Measurements from ENCODE around the gene FOXO3.

Gene FOXO3

DNA sequence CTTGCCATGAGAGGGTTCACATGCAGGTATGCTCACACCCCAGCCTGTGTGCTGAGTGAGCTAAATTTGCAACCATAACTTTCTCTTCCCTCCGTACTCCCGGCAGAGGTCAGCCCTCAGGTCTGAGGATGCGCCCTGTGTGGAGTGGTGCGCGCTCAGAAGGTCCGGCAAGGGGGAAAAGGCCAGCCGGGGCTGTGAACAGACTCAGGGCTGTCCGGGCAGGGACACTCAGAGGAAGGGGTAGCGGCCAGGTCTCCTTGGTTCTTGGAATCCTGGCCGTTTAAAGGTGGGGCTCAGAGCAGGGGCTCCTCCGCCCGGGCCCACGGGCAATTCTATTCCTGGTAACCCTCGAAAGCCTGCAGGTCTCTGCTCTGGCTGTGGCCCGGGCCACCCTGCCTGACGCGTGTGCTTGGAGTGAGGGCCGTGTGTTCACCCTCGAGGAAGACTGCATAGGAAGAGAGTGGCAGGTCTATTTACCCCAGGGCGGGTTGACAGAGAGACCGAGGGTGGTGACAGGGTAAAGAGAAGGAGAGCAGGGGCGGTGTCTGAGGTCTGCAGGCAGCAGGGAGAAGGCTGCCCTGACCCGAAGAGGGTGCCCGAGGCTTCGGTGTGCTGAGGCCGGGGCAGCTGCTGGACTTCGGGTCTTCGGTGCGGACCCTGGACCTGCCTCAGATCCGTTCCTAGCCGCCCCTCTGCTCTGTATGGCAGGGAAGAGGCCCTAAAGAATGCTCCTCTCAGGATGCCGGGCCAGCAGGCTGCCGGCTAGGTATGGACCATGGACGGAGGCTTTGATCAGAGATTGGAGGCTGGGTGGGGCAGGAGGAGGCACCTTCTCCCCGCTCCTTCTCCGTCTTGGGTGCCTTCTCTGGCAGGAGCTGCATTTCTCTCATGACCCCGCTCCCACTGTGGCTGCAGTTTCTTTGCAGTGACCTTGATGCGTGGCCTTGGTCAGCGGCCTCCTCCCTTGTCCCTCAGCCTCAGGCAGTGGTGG, 156.4 kb downstream of the FOXO3 start:
- DNase-seq, result no peak

DNA sequence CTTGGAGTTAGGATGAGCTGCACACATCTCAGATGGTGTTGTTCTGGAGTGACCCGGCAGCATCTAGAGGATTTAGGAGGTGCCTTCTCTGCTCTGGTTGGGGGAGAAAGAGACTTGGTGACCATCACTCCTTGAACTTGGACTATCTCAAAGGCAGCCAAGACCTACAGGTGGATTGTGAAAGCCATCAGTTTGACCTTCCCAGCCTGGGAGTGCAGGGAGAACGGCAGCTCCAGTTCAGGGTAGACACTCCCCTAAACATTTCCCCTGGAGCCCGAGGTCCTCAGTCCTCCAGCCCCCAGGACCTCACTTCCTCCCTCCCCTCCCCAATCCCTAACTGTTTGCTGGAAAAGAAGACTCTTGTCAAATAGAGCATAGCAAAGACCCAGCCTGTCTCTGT, 158.8 kb downstream of the FOXO3 start:
- no peak for DNase-seq

GRCh38 chr6:108720827-108721226, 160.1 kb downstream of the FOXO3 start:
- no peak for DNase-seq

DNA sequence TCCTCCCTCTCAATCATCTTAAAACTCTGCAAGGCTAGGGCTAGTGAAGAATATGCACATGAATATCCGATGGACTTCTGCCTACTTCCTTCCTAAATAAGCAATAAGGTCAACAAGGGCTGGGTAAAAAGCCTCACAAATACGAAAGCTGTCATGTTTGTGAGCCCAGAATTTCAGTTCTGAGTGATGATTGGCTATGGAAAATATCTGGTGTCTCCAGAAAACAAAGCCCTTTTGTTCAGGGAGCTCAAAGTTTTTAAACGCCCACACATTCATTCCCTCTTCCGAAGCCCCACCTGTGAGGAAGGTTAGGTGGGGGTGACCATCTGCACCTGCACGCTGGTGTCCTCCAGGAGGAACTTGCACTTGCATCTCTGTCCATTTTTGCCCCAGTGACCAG, 160.6 kb downstream of the FOXO3 start:
- DNase-seq, result no peak

- DNase-seq, result no peak
Measured at GRCh38 chr6:108723594-108723993, 162.9 kb downstream of the FOXO3 start.

- DNase-seq, result no peak
Measured at GRCh38 chr6:108726726-108727339, 166.1 kb downstream of the FOXO3 start.

DNA sequence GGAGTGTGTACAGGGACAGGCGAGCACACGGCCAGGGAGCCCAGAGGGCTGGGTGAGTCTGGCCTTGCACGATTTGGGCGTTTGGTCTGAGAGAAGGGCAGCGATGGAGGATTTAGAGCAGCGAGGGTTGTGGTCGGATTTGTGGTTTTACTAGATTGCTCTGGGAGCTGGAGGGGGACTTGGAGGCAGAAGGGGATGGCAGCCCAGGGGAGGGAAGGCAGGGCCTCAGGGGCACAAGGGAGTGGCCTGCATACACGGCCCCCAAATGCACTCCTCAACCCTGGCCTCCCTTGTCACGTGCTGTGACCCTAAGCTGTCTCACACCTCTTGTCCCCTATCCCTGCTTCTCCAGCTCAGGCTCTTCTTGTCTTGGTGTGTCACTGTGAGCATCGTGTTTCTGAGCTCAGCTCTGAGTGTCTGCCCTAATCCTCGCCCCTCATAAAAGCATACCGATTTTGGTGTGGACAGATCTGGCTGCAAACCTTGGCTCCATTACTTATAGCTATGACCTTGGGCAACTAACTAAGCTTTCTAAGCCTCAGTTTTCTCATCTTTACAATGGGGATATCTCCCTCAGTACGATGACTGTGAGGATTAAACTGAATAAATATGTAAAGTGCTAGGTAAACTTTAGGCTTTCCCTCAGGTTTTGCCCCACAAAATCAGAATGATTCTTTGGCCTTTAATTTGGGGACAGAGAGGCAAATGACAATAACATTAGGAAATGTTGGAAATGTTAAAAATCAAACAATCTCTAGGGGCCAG, 167.4 kb downstream of the FOXO3 start:
- no peak for DNase-seq

DNA sequence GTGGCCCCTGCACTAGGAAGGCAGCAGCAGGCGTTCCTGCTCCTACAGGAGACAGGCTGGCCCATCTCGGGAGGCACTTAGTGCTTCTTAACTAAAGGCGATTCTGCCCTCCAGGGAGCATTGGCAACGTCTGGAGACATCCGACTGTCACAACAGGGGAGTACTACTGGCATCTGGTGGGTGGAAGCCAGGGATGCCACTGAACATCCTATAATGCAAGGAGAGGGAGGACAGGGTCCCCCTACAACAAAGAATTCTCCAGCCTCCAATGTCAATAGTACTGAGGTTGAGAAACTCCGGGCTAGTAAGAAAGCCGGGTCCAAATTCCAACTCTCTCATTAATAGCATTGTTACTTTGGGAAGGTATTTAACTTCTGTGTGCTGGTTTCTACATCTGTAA, 168.1 kb downstream of the FOXO3 start:
- DNase-seq, result no peak

GRCh38 chr6:108730635-108731515, 170.2 kb downstream of the FOXO3 start:
- DNase-seq, result peak; percentile 73

- DNase-seq, result no peak
Measured at GRCh38 chr6:108732091-108732870, 171.6 kb downstream of the FOXO3 start.

DNA sequence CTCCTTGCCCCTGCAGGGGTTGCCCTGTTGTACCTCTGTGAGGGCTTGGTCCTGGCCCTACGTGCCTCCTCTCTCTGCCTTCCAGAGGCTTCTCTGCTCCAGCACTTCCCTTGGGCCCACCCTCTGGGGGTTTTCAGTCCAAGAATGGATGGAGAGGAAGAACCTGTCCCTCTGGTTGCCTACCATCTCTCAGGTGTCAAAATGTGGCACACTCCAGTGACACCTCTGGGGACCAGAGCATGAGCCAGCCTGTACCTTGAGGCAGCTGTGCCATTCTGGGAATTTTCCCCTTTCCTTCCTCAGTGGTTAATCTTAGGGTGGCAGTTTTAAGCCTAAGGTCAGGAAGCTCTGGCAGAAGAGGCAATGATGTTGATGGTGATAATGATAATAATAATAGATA, 172.3 kb downstream of the FOXO3 start:
- no peak for DNase-seq

GRCh38 chr6:108733706-108734265, 173.1 kb downstream of the FOXO3 start:
- DNase-seq, result no peak
